ENCODE results near the gene GPR148.

GRCh38 chr2:130720528-130720927 lies 8.3 kb upstream of the GPR148 start:
- no peak for TF ChIP-seq POLR2A (IDR thresholded peaks at IDR 0.05)
- TF ChIP-seq, protein P1, sequence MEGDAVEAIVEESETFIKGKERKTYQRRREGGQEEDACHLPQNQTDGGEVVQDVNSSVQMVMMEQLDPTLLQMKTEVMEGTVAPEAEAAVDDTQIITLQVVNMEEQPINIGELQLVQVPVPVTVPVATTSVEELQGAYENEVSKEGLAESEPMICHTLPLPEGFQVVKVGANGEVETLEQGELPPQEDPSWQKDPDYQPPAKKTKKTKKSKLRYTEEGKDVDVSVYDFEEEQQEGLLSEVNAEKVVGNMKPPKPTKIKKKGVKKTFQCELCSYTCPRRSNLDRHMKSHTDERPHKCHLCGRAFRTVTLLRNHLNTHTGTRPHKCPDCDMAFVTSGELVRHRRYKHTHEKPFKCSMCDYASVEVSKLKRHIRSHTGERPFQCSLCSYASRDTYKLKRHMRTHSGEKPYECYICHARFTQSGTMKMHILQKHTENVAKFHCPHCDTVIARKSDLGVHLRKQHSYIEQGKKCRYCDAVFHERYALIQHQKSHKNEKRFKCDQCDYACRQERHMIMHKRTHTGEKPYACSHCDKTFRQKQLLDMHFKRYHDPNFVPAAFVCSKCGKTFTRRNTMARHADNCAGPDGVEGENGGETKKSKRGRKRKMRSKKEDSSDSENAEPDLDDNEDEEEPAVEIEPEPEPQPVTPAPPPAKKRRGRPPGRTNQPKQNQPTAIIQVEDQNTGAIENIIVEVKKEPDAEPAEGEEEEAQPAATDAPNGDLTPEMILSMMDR (IDR thresholded peaks at IDR 0.05), result no peak
